Amygdala (tissue), 56 donors: ENCODE measurements around the gene VGLL4.
A peak's percentile ranks its signal among the peaks of the same experiment; 100 is the strongest.

Experiments
- DNase-seq, 56 donors: peaks; one replicate each; lab custom pipeline; 2025; lab: John Stamatoyannopoulos, UW

VGLL4 gene

DNA sequence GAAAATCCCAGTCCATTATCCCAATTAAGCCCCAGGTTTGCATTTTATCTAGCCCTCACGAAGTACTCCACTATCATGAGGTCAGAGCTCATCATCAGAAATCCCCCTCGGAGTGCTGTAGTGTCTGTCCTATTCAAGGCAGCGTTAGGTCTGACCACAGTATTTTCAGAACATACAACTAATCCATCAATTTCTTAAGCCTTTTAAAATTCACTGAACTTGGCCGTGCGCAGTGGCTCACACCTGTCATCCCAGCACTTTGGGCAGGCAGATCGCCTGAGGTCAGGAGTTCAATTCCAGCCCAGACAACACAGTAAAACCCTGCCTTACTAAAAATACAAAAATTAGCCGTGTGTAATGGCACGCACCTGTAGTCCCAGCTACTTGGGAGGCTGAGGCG is 11.9 kb downstream of the VGLL4 start:
- DNase-seq = no peak

DNA sequence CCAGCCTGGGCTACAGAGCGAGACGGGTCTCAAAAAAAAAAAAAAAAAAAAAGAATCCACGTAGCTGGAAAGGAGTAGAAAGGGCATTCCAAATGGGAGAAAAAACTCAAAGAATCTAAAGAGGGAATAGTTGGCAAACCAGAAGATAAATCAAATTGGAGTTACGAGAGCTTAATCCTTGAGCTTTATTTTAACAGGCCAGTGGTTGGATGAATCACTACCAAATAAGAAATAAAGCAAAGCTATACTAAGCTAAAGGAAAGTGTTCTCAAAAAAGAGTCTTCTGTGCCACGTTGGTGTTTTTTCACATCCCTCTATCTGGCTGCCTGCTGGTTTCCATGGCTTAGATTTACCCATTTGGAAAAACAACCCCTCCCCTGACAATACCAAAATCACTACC is 14.0 kb downstream of the VGLL4 start:
- no peak for DNase-seq

GRCh38 chr3:11627612-11628011 is 16.1 kb downstream of the VGLL4 start:
- no peak for DNase-seq

DNA sequence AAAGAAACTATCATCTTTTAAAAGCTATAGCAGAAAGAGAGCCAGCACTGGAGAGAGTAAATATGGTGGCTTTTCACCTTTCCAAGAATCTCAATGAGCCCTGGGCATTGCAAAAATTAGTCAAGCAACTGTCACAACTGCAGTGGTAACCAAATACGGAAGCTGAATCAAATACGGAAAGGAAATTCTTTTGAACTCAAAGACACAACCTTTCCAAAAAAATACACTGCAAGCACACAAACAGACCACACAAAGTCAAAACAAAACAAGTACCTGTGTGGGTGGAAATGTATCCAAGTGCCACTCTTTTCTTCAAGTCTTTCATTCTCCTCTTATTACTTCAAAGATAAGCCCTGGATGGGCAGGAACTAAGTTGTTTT is 17.6 kb downstream of the VGLL4 start:
- no peak for DNase-seq

GRCh38 chr3:11625376-11626083 is 18.2 kb downstream of the VGLL4 start:
- DNase-seq = no peak

- DNase-seq = no peak
Measured at GRCh38 chr3:11624704-11625375, 18.9 kb downstream of the VGLL4 start.

DNA sequence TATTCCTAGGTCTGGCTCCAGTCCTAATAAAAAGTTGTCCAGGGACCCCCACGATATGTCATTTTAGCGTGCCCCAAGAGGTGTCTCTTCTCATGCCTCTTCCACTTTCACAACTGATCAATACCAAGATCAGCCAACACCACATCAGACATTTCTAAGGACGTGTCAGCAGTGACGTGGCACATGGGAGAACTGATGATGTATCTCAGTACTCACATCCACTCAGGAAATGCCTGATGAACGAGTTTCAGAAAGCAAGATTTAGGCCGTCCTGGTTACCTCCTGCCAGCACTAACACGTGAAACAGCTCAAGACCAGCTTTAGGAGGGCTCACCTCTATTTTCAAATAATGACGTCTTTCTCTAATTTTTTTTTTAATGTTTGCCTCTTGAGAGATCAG is 19.6 kb downstream of the VGLL4 start:
- no peak for DNase-seq

DNA sequence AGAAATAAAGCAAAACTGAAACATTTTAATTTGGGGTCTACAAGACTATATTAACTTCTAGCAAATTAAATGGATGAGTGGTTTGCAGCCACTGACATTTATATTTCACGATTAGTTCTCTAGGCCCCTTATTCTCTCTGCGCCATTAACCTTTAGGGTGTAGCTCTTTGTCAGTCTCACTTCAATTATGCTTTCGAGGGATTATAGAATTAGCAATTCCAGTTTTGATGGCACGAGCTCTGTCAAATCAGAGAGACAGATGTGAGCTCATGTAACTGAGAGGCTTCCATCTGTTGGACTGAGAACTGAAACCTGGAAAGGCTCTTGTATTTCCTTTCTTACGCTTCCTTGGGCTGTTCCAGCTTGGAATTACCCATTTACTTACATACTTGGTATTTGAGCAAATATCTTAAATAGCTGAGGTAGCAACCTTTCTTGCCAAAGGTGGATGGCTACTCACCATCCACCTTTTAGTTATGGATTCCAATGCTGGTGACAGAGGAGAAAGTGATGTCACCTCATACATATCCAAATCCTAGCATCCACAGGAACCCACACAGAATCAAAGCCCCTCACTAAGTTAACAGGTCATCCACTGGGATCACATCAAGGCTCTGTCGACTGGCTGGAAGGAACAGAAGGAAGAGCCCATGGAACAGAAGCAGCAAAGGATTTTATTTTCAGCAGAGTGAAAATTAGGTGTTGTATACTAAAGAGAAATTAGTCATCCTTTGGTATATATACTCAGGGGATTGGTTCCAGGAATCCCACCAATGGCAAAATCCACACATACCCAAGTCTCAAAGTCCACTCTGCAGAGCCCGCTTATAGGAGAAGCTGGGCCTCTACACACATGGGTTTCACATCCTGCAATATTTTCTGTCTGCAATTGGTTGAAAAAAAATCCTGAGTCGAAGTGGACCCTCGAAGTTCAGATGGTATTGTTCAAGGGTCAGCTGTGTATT is 20.8 kb downstream of the VGLL4 start:
- DNase-seq = no peak

DNA sequence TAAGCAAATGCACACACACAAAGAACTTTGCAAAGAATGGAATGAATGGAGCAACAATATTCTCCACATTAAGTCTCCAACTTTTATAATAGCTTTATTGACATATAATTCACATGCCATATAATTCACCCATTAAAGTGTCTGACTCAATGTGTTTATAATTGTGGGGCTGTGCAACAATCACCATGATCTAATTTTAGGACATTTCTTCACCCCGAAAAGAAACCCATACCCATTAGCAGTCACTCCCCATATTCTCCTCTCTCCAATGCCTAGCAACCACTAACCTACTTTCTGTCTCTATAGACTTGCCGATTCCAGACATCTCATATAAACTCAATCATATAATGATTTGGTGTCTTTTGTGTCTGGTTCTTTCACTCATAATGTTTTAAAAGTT is 22.6 kb downstream of the VGLL4 start:
- DNase-seq = no peak

DNA sequence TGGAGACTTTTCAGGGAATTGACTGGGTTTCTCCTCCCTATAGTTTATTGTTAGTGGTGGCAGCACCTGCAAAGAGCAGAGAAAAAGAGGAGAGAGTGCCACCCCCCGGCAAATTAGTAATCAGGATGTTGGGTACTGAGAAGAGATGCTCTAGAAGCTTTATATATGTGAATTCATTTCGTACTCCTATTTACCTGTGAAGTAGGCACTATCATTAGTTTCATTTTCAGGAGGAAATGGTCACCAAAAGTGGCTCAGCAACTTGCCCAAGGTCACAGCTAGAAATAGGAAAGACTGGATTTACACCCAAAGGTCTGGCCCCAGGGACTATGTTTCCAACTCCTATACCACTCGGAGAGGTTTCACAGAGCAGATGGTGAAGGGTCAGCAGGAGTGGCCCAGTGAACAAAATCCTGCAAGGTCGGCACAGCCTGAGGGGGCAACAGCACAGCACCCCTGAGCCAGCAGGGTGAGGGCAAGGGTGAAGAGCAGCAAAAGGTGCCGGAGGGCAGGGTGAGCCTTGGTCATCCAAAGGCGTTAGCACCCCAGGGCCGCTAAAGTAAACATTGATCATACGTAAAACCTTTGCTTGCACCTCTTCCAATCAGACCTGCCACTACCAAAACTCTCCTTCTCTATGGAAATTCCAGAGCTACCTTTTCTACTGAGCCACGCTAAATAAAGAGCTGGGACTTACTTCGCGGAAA is 23.6 kb downstream of the VGLL4 start:
- no peak for DNase-seq

GRCh38 chr3:11619461-11619860 is 24.3 kb downstream of the VGLL4 start:
- no peak for DNase-seq

DNA sequence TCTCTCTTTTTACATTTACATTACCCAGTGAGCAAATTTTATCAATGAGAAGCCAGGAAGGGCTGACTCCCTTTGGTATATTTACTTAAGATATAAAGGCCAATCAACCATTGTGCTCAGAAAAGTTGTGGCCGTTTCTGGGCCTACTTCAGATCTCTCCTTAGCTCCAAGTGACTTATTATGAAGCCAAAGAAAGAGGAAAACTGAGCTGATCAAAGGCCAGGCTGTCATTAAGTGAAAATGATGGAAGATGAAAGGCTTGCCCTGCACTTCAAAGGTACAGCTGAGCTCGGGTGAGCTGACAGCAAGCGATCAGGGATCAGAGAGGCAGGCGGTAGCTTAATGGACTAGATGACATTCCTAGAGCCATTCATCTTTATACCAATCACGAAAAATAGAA is 24.8 kb downstream of the VGLL4 start:
- DNase-seq = no peak

DNA sequence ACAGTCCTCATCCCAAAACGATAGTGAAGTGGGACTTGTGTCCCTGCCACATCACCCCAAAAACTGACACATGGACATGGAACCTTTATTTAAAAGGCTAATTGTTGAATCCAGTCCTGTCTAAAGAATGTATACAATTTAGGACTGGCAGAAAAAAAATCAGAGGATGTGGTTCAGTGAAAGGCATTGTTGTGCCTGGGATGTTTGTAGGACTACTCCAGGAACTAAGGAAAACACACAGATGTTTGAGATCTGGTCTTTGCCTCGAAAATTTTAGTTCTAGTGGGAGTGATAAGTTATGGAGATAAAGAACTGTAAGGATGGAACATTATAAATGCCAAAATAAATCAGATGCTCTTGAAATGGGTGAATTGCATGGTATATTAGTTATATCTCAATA is 27.2 kb downstream of the VGLL4 start:
- no peak for DNase-seq

- peak in 11 of 56 donors; percentile 18 to 62 (median 32) for DNase-seq
Measured at GRCh38 chr3:11613851-11614487, 29.7 kb downstream of the VGLL4 start.

DNA sequence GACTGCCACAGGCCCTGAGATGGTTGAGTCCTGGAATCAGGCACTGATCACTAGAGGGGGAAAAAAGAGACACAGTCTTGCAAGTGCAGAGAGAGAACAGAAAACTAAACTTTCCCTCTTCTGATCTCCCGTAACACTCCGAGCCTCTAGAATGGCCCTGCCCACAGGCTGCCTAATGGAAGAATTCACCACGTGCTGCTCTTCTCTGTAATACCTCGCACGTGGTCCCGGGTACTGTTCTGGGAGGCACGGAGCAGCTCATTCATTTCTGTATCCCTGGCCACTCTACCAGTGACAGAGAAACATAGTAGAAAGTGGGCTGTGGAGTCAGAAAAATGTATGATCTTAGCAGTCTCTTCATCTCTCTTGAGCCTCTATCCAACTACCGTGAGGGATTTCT is 30.4 kb downstream of the VGLL4 start:
- DNase-seq = peak in 2 of 56 donors; percentile 27 to 31

DNA sequence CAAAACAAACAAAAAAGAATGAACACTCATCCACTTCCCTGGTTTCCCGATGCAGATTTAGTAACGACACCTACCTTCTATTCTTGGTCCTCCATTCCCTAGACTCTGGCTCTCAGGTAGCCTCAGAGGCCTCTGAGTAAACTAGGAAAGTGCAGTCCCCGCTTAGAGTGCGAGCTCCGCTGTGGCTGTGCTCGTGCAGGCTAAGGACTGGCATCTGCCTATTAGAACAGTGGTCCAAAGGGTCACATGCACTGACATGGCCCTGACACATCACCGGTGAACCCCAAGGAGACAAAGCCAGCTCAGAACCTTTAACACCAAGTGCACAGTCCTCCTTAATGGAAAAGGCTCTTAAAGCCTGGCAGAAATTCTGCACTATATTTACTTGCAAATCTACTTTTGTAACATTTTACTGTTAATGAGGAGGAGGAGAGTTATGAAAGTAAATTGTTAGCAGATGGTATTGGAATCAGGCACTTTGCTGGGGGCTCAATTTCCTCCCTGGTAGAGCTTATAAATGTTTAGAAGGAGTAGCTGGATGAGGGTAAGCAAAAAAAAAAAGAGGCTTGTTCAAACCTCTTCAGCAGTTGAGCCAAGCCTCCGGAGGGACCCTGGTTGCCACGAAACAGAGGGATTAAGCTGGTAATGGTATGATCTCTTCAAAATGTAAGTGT is 31.1 kb downstream of the VGLL4 start:
- DNase-seq = peak in 1 of 56 donors; percentile 36

- no peak for DNase-seq
Measured at GRCh38 chr3:11611341-11611799, 32.3 kb downstream of the VGLL4 start.

- no peak for DNase-seq
Measured at GRCh38 chr3:11610700-11611275, 32.9 kb downstream of the VGLL4 start.
